HFFc6 (cell line): ENCODE data around the gene PARVG. TPM values are rescaled to one million over a fixed set of nuclear protein-coding genes. Genes with fewer than 3 reads are reported as not detected.

Source experiments
- DNase-seq: peaks from one replicate; pipeline ENCODE4 v3.0.0-alpha.2; 2018
- H3K27ac Mint-ChIP-seq: 2 replicates; pipeline ENCODE4 v1.8.0; 2020; ENCODE audit warnings: mild to moderate bottlenecking, mixed read lengths
- H3K27me3 Mint-ChIP-seq: 2 replicates; pipeline ENCODE4 v1.8.0; 2021; ENCODE audit warnings: mild to moderate bottlenecking, moderate library complexity, mixed read lengths; ENCODE audit not compliant: insufficient read depth
- H3K36me3 Mint-ChIP-seq: 2 replicates; pipeline ENCODE4 v1.8.0; 2021; ENCODE audit warnings: low read depth, mixed read lengths
- H3K4me1 Mint-ChIP-seq: 2 replicates; pipeline ENCODE4 v1.8.0; 2020; ENCODE audit warnings: low read depth, mixed read lengths
- H3K4me3 Mint-ChIP-seq: 2 replicates; pipeline ENCODE4 v1.8.0; 2020; ENCODE audit warnings: mild to moderate bottlenecking, moderate library complexity, mixed read lengths
- H3K9me3 Mint-ChIP-seq: 2 replicates; pipeline ENCODE4 v1.8.0; 2020; ENCODE audit warnings: mild to moderate bottlenecking, mixed read lengths
- CTCF ChIP-seq: fragments of 200-600 bp; sonication (generic); IDR thresholded peaks from 2 replicates; pipeline ENCODE4 v1.5.0; 2021; ENCODE audit warnings: antibody characterized with exemption, mild to moderate bottlenecking
- total RNA-seq, 6 experiments: library from RNA; stranded (reverse); fragmentation: NEBNext Ultra II Directional; extraction: Animal tissue kit (Norgen Biotek cat#: 25700); gene quantifications; 2 replicates in 1 of 6; 3 replicates in 5 of 6; pipeline ENCODE4 v1.2.3, GENCODE V29; 2021

The PARVG gene
- total RNA-seq, 6 experiments from 2014 or later = not detected

- H3K4me1 Mint-ChIP-seq = no peaks in the 10 kb centered on the region
- no peaks in the 10 kb centered on the region for H3K36me3 Mint-ChIP-seq
- H3K4me3 Mint-ChIP-seq = no peak overlapping the region
- TF ChIP-seq CTCF = no peak
- H3K27me3 Mint-ChIP-seq = peaks cover 14% of the 10 kb centered on the region
- no peak for DNase-seq
- no peak overlapping the region for H3K27ac Mint-ChIP-seq
- H3K9me3 Mint-ChIP-seq = no peaks in the 10 kb centered on the region
These were observed 3.3 kb downstream of the PARVG start for GRCh38 chr22:44184006-44184405.

- Mint-ChIP-seq H3K4me1 (no peaks in the 10 kb centered on the region), H3K4me3 (no peak overlapping the region), H3K27me3 (peaks cover 18% of the 10 kb centered on the region), H3K27ac (no peak overlapping the region), H3K36me3 (no peaks in the 10 kb centered on the region), H3K9me3 (no peaks in the 10 kb centered on the region)
- no peak for DNase-seq
- no peak for TF ChIP-seq CTCF
These were observed 4.8 kb downstream of the PARVG start for GRCh38 chr22:44185237-44186120.

- no peak for TF ChIP-seq CTCF
- Mint-ChIP-seq H3K27ac (no peak overlapping the region), H3K9me3 (no peaks in the 10 kb centered on the region), H3K4me3 (no peak overlapping the region), H3K36me3 (no peaks in the 10 kb centered on the region), H3K4me1 (no peaks in the 10 kb centered on the region), H3K27me3 (peaks cover 16% of the 10 kb centered on the region)
- no peak for DNase-seq
These were observed 5.4 kb downstream of the PARVG start for GRCh38 chr22:44186121-44186510.

GRCh38 chr22:44186737-44187136 lies 6.0 kb downstream of the PARVG start:
- Mint-ChIP-seq H3K36me3 (no peaks in the 10 kb centered on the region), H3K27ac (no peak overlapping the region), H3K27me3 (peaks cover 16% of the 10 kb centered on the region)

GRCh38 chr22:44187652-44188230 lies 7.0 kb downstream of the PARVG start:
- H3K4me1 Mint-ChIP-seq = no peaks in the 10 kb centered on the region
- no peak for DNase-seq
- no peaks in the 10 kb centered on the region for H3K9me3 Mint-ChIP-seq
- no peak overlapping the region for H3K27ac Mint-ChIP-seq
- H3K36me3 Mint-ChIP-seq = no peaks in the 10 kb centered on the region
- H3K27me3 Mint-ChIP-seq = peaks cover 16% of the 10 kb centered on the region
- TF ChIP-seq CTCF = no peak
- H3K4me3 Mint-ChIP-seq = no peak overlapping the region

More at GRCh38 chr22:44186737-44187136, 6.0 kb downstream of the PARVG start:
- Mint-ChIP-seq H3K4me1 (no peaks in the 10 kb centered on the region), H3K4me3 (no peak overlapping the region), H3K9me3 (no peaks in the 10 kb centered on the region)
- no peak for TF ChIP-seq CTCF
- no peak for DNase-seq
